ENCODE data around the gene NMT2. TPM values are rescaled to one million over a fixed set of nuclear protein-coding genes. Genes with fewer than 3 reads are reported as not detected.

Gene NMT2
- total RNA-seq, 2 experiments from 2014 or later, result 0.72 to 0.82 TPM

DNA sequence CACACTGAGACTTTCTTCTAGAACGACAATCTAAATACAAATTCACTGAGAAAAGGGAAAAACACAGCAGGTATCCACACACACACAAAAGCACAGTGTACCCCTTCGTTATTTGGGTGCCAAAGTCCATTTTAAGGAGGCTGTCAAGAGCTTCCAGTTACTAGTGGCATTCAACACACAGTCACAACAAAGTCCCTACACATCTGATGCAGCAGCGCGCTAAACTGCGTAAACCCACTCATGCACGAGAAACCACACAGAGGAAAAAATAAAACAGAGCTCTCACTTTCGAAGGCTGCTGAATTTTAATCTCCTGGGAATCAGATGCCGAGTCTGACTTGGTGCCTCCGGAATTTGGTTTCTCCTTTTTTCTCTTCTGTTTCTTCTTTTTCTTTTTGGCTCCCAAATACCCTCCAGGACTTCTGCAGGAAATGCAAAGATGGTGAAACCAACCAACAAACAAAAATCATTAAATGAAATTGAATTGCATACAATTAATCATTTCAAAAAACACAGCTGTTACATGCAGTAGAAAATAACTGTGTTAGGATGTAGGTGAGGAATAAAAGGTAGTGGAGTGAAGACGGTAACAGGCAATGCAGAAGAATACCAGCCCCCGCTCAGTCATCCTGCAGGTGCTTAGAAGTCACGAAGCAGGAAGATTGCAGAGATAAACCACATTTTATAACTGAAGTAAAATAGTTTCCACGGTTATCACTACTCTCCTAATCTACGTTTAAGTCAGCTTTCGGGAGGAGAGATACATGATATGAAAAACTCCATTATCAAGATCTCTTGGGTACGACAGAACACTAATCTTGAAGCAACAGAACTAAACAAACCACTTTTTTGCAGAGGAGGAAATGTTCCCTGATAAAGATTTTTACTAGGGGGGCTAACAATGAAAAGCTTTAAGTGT, 27.1 kb downstream of the NMT2 start:
- no peaks in the 10 kb centered on the region for H3K4me1 ChIP-seq (ENCODE audit: insufficient read depth, low read length, poor library complexity, severe bottlenecking)
- DNase-seq (ENCODE audit: low spot score), result no peak
- H3K79me2 ChIP-seq (ENCODE audit: insufficient read depth, low read depth, low read length), result no peaks in the 10 kb centered on the region
- H3K4me3 ChIP-seq (ENCODE audit: low read depth, low read length, poor library complexity, severe bottlenecking), result no peak overlapping the region
- H3K4me2 ChIP-seq (ENCODE audit: low read length), result no peak overlapping the region
- ChIA-PET POLR2A (interaction anchor here (0.6 kb wide), 1 partner anchor 23 kb away, joined by 6 read pairs; no protein-coding TSS in a partner anchor), CTCF (ENCODE audit: unreplicated experiment) (no interaction called here)
- H2AFZ ChIP-seq (ENCODE audit: low read length), result no peak overlapping the region
- H3K9me3 ChIP-seq (ENCODE audit: low read length), result no peaks in the 10 kb centered on the region
- no peaks in the 10 kb centered on the region for H4K20me1 ChIP-seq (ENCODE audit: insufficient read depth, low read length)
- TF ChIP-seq CTCF (conservative IDR thresholded peaks at IDR 0.05; ENCODE audit: low read length) (no peak), EZH2phosphoT487 (IDR thresholded peaks at IDR 0.05; ENCODE audit: borderline replicate concordance, low read depth, low read length) (no peak)
- no peak overlapping the region for H3K27ac ChIP-seq (ENCODE audit: low read depth, low read length, poor library complexity, severe bottlenecking)
- no peaks in the 10 kb centered on the region for H3K9me2 ChIP-seq (ENCODE audit: insufficient read depth, low read length)
- H3K36me3 ChIP-seq (ENCODE audit: insufficient read depth, low read length), result no peaks in the 10 kb centered on the region
- intact Hi-C loops (cut with micrococcal nuclease; ENCODE audit: unreplicated experiment), result no loop called here
- no TSS peak for BruUV-seq (replicated peaks)

DNA sequence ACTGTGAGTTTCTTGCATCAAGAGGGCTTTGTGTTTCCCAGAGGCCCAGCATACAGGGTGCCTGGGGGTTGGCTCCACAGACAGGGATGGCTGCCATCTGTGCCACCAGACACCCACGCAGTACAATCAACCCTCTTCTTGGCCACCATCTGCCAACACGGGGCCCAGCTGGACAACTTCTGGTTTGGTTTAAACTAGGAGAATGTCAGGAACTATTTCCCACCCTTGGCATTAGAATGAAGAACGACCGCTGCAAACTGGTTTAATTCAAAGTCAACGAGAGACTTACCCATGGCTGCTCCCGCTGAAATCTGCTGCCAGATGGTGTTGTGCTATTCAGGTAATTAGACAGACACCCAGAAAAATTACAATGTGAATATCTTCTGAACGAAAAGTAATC, 27.8 kb downstream of the NMT2 start:
- intact Hi-C loops (cut with micrococcal nuclease; ENCODE audit: unreplicated experiment), result no loop called here
- POLR2A ChIA-PET, result no interaction called here

More for the DNA sequence above, 27.8 kb downstream of the NMT2 start:
- H3K79me2 ChIP-seq (ENCODE audit: insufficient read depth, low read depth, low read length), result no peaks in the 10 kb centered on the region
- H3K36me3 ChIP-seq (ENCODE audit: insufficient read depth, low read length), result no peaks in the 10 kb centered on the region
- no peak overlapping the region for H2AFZ ChIP-seq (ENCODE audit: low read length)
- no peak overlapping the region for H3K4me2 ChIP-seq (ENCODE audit: low read length)
- H3K4me1 ChIP-seq (ENCODE audit: insufficient read depth, low read length, poor library complexity, severe bottlenecking), result no peaks in the 10 kb centered on the region
- no peak overlapping the region for H3K4me3 ChIP-seq (ENCODE audit: low read depth, low read length, poor library complexity, severe bottlenecking)
- TF ChIP-seq EZH2phosphoT487 (IDR thresholded peaks at IDR 0.05; ENCODE audit: borderline replicate concordance, low read depth, low read length) (no peak), CTCF (conservative IDR thresholded peaks at IDR 0.05; ENCODE audit: low read length) (no peak)
- DNase-seq (ENCODE audit: low spot score), result no peak
- no TSS peak for BruUV-seq (replicated peaks)
- CTCF ChIA-PET (ENCODE audit: unreplicated experiment), result no interaction called here
- no peak overlapping the region for H3K27ac ChIP-seq (ENCODE audit: low read depth, low read length, poor library complexity, severe bottlenecking)
- H3K9me2 ChIP-seq (ENCODE audit: insufficient read depth, low read length), result no peaks in the 10 kb centered on the region
- no peaks in the 10 kb centered on the region for H3K9me3 ChIP-seq (ENCODE audit: low read length)
- H4K20me1 ChIP-seq (ENCODE audit: insufficient read depth, low read length), result no peaks in the 10 kb centered on the region
